ENCODE results near the gene UBE2D3.
"Not testable (repeated sequence)": the region's sequence is repeated elsewhere in the genome, so short reads cannot be mapped to it uniquely, and the experiment has no call there.

Gene UBE2D3

DNA sequence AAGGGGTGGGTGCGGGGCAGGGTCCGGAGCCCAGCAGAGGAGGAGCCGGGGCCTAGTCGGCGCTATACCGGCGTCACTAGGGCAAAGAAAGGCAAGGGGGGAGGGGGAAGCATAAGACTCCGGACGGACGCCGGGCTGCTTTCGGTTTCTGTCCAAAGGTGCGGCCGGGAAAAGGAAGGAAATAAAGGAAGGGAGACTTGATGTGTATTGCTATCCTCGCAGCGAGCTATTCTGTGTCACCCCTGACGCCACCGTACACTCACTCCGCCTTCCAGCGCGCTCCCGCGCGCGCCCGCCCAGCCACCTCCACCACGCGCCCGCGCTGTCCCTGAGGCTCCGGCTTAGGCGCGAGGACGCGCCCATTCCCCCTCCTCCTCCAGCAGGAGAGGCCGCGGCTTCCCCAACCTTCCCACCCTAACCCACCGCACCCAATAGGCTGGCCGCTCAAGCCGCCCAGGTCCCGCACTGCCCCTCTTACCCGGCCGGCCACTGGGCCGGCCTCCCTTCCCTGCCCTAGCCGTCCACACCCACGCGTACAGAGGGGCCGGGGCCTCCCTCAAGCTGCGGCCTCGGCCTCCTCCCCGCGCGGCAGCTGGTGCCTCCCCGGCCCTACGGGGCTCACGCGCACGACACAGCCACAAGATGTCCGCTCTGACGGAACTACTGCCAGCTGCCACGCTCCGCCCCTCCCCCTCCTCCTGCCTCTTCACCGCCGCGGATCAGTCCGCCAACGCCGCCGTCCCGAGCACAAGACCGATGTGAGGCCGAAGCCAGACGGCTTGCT is at the start of gene UBE2D3:
Gene UBE2D3, minus strand, starts transcription at position 662 of the 784 bp plus-strand sequence. CDS start 1,043 bp downstream, outside the sequence.
- DNase-seq (ENCODE audit: low read depth, low spot score) = peak; percentile 91

DNA sequence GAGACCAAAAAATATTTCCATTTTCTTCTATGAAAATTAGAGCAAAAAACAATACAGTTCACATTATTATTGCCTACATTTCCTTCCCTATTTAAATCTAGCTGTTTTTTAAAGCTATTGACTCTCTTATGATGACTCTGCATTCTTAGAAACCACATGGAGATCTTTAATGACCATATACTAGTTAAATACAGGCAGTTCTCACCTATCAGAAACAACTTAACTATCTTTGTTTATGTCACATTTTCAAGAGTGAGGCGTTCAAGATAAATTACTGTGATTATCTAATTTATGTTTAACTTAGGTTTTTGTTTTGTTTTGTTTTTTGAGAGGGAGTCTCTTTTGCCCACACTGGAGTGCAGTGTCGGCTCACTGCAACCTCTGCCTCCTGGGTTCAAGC is 44.4 kb upstream of the UBE2D3 start:
- DNase-seq (ENCODE audit: low read depth, low spot score) = no peak

DNA sequence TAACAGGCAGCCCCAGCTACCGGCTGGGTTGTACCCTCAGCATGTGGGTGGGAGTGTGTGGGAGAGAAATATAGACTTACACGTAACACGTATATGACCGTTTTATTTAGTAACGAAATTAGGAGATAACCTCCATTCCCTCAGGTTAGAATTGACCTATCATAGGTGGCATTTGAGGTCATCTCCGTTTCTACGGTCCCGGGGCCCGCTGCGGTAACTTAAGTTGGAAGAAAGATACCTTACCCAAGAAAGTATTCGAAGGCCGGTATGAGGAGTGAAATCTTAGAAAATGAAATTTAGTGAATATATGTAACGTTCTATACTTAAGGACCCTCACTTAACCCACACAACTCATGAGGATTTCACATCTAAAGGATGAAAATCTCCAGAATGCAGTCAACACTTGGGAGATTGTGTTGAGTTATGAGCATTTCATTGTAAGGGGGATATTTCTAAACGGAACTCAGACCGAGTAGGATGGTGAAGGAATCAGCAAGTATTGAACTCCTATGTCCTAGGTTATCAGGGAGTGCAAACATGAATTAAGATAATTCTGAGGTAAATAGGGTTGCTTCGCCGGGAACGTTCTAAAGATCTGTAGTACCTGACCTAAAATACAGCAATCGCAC is 42.3 kb upstream of the UBE2D3 start:
- peak; percentile 25 for DNase-seq (ENCODE audit: low read depth, low spot score)

DNA sequence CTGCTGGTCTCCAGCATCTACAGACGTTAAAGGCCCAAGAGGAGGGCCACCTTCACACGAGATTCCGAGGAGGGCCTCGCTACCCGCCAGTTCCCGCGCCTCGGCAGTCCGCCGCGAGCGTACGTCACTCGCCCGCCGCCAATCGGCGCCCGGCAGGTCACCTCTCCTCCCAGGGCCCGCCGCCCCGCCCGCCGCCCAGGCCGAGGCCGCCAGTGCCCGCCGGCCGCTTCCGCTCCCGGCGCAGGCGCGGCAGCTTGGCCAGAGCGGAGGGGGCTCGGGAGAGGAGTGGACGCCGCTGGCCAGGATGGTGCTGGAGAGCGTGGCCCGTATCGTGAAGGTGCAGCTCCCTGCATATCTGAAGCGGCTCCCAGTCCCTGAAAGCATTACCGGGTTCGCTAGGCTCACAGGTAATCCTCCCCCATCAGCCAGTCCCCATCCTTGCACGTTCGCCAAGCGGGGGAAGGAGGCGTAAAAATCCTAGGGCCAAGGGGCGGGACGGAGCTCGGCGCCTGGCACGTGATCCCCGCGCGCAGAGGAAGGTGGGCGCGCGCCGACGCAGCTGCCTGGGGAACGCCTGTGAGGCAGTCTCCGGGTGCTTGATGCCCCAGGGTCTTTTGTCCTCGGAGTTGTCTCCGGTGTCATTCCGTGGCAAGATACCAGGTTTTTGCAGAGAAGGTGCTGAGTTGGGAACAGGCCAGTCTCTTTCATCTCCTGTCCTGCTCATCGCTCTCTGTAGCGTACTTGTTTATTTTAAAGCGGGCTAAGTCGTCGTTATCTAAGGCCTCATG is 41.6 kb upstream of the UBE2D3 start, which contains the start of gene CISD2:
Gene CISD2, plus strand, starts transcription at position 212 of the 788 bp plus-strand sequence. Its CDS starts 93 bp downstream, at position 305.
- peak; percentile 83 for DNase-seq (ENCODE audit: low read depth, low spot score)

DNA sequence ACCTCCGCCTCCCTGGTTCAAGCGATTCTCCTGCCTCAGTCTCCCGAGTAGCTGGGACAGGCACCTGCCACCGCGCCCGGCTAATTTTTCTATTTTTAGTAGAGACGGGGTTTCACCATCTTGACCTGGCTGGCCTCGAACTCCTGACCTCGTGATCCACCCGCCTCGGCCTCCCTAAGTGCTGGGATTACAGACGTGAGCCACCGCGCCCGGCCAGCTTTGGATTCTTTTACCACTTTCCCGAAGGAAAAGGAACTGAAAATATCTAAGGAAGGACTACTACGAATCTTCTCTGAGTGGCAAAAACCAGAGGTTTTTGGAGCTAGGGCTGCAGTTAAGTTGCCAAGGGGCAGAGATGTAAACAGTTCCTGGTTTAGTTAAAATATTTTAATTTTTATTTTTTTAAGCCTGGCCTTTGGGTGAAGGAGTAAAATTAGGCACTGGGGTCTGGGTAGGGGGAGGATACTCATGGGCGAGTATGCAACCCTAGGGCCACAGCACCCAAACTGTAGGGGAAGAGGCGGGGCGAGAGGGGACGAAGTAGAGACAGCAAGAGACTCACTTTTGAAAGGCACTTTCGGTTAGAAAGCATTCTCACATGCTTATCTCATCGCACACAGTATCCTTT is 40.9 kb upstream of the UBE2D3 start:
- DNase-seq (ENCODE audit: low read depth, low spot score) = no peak

DNA sequence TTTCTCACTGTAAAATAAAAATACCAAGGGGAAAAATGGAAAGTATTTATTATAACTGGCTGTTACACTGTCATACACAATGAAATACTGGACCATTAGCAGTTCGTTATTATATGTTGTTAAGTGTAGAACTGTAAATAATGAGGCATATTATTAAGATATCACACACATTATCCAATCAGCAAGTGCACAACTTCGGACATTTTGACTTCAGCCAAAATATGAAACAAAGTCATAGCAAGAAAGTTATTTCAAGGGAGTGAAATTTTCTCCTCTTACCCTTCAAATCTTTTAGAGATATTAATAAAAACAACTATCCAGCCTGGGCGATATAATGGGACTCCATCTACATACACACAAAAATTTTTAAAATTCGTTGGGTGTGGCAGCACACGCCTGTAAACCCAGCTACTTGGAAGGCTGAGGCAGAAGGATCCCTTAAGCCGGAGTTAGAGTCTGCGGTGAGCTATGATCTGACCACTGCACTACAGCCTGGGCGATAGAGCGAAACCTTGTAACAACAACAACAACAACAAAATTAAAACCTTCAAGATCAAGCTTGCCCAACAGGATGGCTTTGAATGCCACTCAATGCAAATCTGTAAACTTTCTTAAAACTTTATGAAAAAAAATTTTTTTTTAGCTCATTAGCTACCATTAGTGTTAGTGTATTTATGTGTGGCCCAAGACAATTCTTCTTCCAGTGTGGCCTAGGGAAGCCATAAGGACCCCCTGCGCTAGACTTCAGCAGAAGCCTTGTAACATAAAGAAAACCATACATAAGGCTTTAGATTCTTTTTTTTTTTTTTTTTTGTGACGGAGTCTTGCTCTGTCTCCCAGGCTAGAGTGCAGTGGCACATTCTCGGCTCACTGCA is 40.2 kb upstream of the UBE2D3 start:
- DNase-seq (ENCODE audit: low read depth, low spot score) = no peak

DNA sequence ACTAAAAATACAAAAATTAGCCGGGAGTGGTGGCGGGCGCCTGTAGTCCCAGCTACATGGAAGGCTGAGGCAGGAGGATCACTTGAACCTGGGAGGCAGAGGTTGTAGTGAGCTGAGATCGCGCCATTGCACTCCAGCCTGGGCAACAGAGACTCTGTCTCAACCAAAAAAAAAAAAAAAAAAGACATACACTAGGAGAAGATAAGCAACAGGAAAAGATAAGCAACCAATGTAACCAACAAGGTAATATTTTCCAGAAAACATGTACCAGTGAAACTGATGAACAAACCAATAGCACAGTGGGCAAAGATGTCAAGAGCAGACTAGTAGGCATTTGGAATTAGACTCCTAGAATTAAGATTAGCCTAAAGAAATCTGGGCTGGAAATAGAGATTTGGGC is 38.0 kb upstream of the UBE2D3 start:
- not testable (repeated sequence) for DNase-seq (ENCODE audit: low read depth, low spot score)

DNA sequence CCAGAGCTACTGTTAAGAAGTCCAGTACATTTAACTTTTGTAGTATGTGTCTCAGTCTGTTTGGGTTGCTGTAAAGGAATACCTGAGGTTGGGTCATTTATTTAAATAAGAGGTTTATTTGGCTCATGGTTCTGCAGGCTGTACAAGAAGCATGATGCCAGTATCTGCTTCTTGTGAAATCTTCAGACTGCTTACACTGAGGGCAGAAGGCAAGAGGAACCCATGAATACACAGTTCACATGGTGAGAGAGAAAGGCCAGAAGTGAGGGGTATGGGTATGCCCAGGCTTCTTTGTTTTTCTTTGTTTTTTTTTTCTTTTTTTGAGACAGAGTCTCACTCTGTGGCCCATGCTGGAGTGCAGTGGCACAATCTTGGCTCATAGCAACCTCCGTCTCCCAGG is 35.4 kb upstream of the UBE2D3 start:
- DNase-seq (ENCODE audit: low read depth, low spot score) = no peak

DNA sequence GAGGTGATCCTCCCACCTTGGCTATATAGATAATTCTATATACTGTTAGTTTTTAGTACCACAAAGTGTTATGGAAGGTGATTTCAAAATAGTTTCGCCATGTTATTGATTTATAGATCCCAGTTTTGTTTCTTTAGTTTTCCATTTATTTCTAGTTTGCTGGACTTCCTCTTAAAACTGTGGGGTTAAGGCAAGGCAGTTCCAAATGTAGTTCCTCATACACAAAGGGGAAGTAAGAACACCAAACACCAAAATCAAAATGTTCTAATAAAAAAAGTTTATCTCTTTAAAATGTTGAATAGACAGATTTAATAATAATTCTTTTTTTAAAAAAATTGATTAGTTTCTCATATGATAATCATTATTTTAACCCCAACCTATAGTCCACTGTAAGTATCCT is 34.7 kb upstream of the UBE2D3 start:
- DNase-seq (ENCODE audit: low read depth, low spot score) = no peak

DNA sequence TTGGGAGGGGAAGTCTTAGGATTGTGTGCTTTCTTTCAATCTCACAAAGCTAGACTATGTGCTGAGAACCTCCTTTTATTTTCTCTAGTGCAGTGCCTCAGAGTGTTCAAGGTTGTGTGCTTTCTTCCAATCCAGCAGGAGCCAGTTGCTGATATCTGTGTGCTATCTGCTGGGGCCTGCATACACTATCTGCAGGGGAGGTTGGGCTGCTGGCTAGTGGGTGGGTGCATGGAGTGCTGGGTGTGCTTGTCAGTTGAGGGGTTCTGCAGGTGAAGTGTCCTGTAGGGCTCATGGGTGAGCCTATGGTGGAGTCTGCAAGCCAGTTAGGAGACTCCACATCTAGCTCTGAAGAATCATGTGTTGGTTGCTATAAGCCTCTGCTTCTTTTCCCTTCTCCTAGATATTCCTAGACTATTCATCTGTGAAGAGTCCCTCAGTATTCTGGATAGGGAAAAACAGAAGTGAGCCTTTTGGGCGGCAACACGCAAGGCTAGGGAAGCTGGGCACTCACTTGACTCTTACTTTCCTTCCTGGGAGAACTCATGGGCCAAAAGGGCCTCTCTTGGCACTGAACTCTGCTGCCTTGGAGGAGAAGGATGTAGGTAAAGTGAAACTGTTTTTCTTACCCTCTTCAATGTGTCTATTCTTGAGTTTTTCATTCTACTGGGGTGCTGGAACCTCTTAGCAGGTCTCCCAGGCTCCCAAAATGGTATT is 33.4 kb upstream of the UBE2D3 start:
- DNase-seq (ENCODE audit: low read depth, low spot score) = no peak

DNA sequence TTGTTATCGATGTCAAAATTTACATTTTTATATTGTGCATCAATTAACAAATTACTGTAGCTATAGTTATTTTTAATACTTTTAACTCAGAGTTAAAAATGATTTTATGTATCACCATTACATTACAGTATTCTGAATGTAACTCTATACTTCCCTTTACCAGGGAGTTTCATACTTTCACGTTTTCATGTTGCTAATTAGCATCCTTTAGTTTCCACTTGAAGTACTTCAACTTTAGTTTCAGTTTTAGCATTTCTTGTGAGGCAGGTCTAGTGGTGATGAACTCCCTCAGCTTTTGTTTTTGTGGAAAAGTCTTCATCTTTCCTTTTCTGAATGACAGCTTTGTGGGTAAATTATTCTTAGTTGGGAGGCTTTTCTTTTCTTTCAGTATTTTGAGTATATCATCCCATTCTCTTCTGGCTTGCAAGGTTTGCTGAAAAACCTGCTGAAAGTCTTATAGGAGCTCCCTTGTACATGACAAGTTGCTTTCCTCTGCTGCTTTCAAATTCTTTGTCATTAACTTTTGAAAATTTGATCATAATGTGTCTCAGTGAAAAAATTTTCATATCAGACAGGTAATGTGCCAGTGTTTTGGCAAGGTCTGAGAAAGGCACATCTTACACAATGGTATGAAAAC is 31.6 kb upstream of the UBE2D3 start:
- no peak for DNase-seq (ENCODE audit: low read depth, low spot score)

DNA sequence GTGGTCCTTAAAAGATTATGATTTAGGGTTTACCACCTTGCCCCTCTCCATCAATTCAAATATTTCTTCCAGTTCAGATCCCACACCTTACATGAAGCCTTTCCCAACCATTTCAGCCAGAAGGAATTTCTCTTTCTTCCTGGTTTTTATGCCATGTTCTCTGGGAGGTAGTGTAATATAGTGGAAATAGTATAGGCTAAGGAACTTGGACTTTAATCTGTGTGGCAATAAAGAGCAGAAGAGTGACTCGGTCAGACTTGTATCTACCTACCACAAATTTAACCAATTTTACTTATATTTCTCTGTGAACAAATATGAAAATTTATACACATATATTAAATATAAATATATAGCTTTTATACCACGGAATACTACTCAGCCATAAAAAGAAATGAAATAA is 23.0 kb upstream of the UBE2D3 start:
- DNase-seq (ENCODE audit: low read depth, low spot score) = no peak

DNA sequence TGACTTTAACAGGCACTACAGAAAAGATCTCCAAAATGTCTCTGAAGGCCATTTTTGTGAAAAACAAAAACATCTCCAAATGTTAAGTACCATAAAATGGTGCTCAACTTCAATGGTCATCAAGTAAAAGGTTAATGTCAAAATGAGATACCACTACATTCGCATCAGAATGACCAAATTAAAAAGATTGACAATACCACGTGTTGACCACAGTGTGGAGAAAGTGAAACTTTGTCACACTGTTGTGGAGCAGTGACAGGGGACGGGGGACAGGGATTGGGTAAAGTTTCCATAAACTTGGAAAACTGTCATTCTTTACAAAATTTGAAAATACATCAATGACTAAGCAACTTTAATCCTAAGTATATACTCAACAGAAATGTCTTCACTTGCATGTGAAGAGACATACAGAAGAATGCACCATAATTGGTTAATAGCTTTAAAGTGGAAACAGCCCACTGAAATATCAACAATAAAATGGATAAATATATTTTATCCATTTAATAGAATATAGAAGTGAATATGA is 22.3 kb upstream of the UBE2D3 start:
- DNase-seq (ENCODE audit: low read depth, low spot score) = no peak

DNA sequence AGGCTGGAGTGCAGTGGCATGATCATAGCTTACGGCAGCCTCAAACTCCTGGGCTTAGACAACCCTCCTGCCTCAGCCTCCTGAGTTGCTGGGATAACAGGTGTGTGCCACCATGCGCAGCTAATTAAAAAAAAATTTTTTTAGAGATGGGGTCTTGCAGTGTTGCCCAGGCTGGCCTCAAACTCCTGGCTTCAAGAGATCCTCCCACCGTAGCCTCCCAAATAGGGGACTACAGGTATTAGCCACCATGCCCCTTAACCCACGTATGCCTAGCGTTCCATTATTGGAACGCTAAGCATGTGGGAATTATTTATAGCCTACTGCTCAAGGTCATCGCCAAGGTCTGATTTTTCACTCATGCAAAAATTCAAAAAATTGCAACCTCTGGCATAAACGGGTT is 20.3 kb upstream of the UBE2D3 start:
- no peak for DNase-seq (ENCODE audit: low read depth, low spot score)

DNA sequence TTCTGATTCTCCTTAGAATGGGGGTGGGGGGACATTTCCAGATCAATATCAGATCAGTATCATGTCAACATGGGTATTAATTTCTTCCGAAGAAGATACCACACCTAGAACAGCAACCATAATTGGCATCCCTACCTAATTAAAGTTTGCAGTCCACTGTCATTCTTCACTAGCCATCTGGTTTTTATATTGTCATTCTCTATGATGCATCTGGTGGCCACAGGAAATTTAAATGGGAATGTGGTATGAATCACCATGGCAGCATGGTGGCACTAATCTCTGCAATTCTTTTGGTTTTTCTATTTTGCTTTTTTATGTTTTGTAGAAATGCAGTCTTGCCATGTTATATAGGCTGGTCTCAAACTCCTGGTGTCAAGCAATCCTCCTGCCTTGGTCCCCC is 16.6 kb upstream of the UBE2D3 start:
- no peak for DNase-seq (ENCODE audit: low read depth, low spot score)

DNA sequence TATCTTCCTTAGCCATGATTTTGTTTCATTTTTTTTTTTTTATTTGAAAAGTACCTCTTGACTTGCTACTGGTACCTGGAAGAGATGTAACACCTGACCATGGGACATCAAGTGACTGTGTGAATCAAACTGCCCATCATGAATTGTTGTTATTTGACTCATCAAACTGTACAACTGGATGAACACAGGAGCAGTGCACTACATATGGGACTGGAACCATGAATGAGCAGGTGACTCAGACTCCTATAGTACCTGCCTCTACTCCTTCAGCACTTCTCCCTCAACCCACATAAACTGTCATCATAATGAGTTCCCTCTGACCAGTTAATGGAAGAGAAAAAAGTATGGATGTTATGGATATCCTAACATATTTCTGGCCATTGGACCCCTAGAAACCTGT is 15.9 kb upstream of the UBE2D3 start:
- DNase-seq (ENCODE audit: low read depth, low spot score) = no peak

DNA sequence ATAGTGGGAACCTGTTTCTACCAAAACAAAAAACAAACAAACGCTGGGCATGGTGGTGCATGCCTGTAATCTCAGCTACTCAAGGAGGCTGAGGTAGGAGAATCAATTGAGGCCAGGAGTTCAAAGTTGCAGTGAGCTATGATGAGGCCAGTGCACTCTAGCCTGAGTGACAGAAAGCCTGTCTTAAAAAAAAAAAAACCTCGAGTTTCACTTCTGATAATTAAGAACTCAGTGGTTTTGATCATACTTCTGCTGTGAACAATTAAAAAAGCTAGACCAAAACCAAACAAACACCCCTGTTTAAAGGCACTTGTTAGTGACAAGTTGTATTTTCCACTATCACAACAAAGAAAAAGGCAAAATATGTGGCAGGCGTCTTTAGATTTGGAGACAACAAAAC is 15.0 kb upstream of the UBE2D3 start:
- DNase-seq (ENCODE audit: low read depth, low spot score) = no peak

DNA sequence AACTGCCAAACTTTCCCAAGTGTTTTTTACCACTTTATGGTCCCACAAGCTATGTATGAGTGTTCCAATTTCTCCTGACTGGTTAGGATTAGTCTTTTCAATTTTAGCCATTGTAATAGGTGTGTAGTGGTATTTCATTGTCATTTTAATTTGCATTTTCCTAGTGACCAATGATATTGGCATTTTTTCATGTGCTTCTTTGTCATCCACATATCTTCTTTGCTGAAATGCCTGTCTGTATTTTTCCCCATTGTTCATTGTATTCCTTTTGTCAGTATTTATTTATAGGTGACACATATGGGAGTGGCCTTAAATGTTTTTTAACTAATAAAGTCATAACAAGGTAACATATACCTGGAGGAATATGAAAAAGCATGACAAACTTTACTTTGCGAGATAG is 9.2 kb upstream of the UBE2D3 start:
- no peak for DNase-seq (ENCODE audit: low read depth, low spot score)

DNA sequence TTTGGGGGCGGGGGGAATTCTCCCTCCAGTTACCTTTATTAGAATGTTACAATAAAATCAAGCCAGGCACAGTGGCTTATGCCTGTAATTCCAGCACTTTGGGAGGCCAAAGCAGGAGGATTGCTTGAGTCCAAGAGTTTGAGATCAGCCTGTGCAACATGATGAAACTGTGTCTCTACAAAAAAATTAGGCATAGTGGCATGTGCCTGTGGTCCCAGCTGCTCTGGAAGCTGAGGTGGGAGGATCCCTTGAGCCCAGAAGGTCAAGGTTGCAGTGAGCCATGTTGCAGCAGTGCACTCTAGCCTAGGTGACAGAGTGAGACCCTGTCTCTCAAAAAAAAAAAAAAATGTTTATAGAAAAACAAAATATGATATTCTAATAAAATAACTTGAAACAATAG is 5.3 kb upstream of the UBE2D3 start:
- DNase-seq (ENCODE audit: low read depth, low spot score) = no peak

DNA sequence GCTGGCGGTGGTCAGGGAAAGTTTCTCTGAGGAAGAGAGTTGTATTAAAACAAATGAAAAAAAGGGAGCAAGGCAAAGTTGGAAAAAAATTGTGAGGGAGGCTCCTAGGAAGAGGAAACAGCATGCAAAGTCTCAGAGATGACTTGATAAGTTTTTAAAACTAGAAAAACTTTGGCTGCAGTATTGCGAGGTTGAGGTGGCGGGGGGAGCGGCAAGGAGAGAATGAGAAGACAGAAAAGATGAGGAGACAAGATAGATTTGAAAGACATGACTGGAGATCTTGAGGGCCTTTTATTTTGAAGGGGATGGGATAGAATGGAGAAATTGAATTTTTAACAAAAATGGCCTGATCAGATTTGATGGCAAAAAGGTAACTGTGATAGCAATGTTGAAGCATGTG is 4.8 kb upstream of the UBE2D3 start:
- no peak for DNase-seq (ENCODE audit: low read depth, low spot score)
